GM12878 (cell line): ENCODE results near the gene SPANXN4. TPM values are rescaled to one million over a fixed set of nuclear protein-coding genes. Genes with fewer than 3 reads are reported as not detected.

Experiments
- ATAC-seq: fragments of 200-7000 bp; cut with Tn5 transposase; 3 replicates; pipeline ENCODE4 v1.9.1; 2020; ENCODE audit warnings: mild to moderate bottlenecking, moderate library complexity
- Bru-seq: library from RNA; stranded (reverse); fragments of 400-500 nt; gene quantifications from one replicate; lab custom pipeline; 2021; lab: Mats Ljungman, UMichigan
- BruChase-seq, 2 experiments: library from RNA; stranded (reverse); fragments of 400-500 nt; gene quantifications; one replicate each; lab custom pipeline; 2021; lab: Mats Ljungman, UMichigan
- BruUV-seq: library from RNA; stranded (reverse); fragments of 400-500 nt; replicated peaks from 2 replicates; lab custom pipeline; 2021; lab: Mats Ljungman, UMichigan
- CTCF ChIA-PET: fragments of 300-600 bp; sonication (Branson Sonifier 250); formaldehyde crosslinking; extraction: SDS; loops from one replicate; lab custom pipeline; 2021; ENCODE audit warnings: inconsistent platforms; lab: Yijun Ruan, JAX
- POLR2A ChIA-PET: fragments of 350-600 bp; formaldehyde crosslinking; extraction: SDS; loops from one replicate; lab custom pipeline; 2021; ENCODE audit warnings: inconsistent platforms; lab: Charles Lee
- RAD21 ChIA-PET: fragments of 300-600 bp; sonication (Branson Sonifier 250); formaldehyde crosslinking; loops from one replicate; lab custom pipeline; 2023; ENCODE audit warnings: antibody characterized with exemption; ENCODE audit not compliant: unreplicated experiment; lab: Charles Lee
- SMC1A ChIA-PET: fragments of 300-600 bp; sonication (Branson Sonifier 250); formaldehyde crosslinking; loops from one replicate; lab custom pipeline; 2023; ENCODE audit not compliant: unreplicated experiment, uncharacterized antibody; lab: Charles Lee
- DNase-seq: peaks from one replicate; pipeline ENCODE4 v3.0.0-alpha.2; 2011; ENCODE audit warnings: low read depth, low spot score
- FAIRE-seq: peaks from 3 replicates; lab custom pipeline; 2011; peaks lifted over from hg19 to GRCh38; lab: Jason Lieb, UNC
- H2AFZ ChIP-seq: 2 replicates; pipeline ENCODE4 v1.6.0; 2011; ENCODE audit warnings: low read depth, low read length, control low read depth; ENCODE audit not compliant: control insufficient read depth
- H3K27ac ChIP-seq: 2 replicates; pipeline ENCODE4 v1.5.1; 2011; ENCODE audit warnings: control low read depth; ENCODE audit not compliant: control insufficient read depth, insufficient read depth
- H3K27me3 ChIP-seq, 2 experiments: replicated peaks in 1 of 2; 2 replicates each; pipeline versions ENCODE4 v1.6.0 to v1.6.1; 2011; ENCODE audit warnings: low read length in 1 of 2; ENCODE audit not compliant: control insufficient read depth in 2 of 2, insufficient read depth in 2 of 2
- H3K36me3 ChIP-seq, 2 experiments: 2 replicates each; pipeline ENCODE4 v1.5.1; 2011; ENCODE audit warnings: low read length in 1 of 2; ENCODE audit not compliant: control insufficient read depth in 2 of 2, insufficient read depth in 2 of 2
- H3K4me1 ChIP-seq: 2 replicates; pipeline ENCODE4 v1.6.1; 2011; ENCODE audit warnings: mild to moderate bottlenecking, low read length, moderate library complexity, mixed read lengths; ENCODE audit not compliant: control insufficient read depth, insufficient read depth
- H3K4me2 ChIP-seq: 2 replicates; pipeline ENCODE4 v1.6.0; 2011; ENCODE audit warnings: control low read depth; ENCODE audit not compliant: control insufficient read depth, insufficient read depth
- H3K4me3 ChIP-seq: fragments of 200-600 bp; sonication (generic); 2 replicates; pipeline ENCODE4 v1.5.1; 2016
- H3K79me2 ChIP-seq: 2 replicates; pipeline ENCODE4 v1.6.0; 2011; ENCODE audit warnings: low read length; ENCODE audit not compliant: control insufficient read depth, insufficient read depth
- H3K9ac ChIP-seq: 2 replicates; pipeline ENCODE4 v1.8.0; 2011; ENCODE audit warnings: low read length, control low read depth, mixed read lengths; ENCODE audit not compliant: control insufficient read depth, insufficient read depth
- H3K9me3 ChIP-seq: replicated peaks from 3 replicates; pipeline ENCODE4 v1.5.1; 2011; ENCODE audit warnings: mild to moderate bottlenecking, low read length; ENCODE audit not compliant: control insufficient read depth, insufficient read depth
- H4K20me1 ChIP-seq: 2 replicates; pipeline ENCODE4 v1.6.0; 2011; ENCODE audit not compliant: control insufficient read depth, insufficient read depth
- ATF3 ChIP-seq: IDR thresholded peaks from 2 replicates; pipeline ENCODE4 v1.6.1; 2011; ENCODE audit warnings: low read depth, mild to moderate bottlenecking, low read length, moderate library complexity, borderline replicate concordance; ENCODE audit errors: extremely low read depth
- BHLHE40 ChIP-seq, 2 experiments: fragments of 450-650 bp in 1 of 2; IDR thresholded peaks; 2 replicates each; pipeline ENCODE4 v1.6.1; 2011 to 2017; ENCODE audit warnings: low read depth in 2 of 2, borderline replicate concordance in 1 of 2, improper control_type of control experiment in 1 of 2, low read length in 1 of 2, mild to moderate bottlenecking in 1 of 2
- MEF2B ChIP-seq: fragments of 450-650 bp; IDR thresholded peaks from 2 replicates; pipeline ENCODE4 v1.6.1; 2018; ENCODE audit warnings: mild to moderate bottlenecking, moderate library complexity; ENCODE audit not compliant: partially characterized antibody, poor library complexity, severe bottlenecking
- PML ChIP-seq: IDR thresholded peaks from 2 replicates; pipeline ENCODE4 v1.6.1; 2012; ENCODE audit warnings: low read length, inconsistent platforms
- RBBP5 ChIP-seq: fragments of 200-600 bp; sonication (generic); conservative IDR thresholded peaks from 2 replicates; pipeline ENCODE4 v1.6.1; 2016
- SIX5 ChIP-seq: IDR thresholded peaks from 2 replicates; pipeline ENCODE4 v1.6.1; 2011; ENCODE audit warnings: mild to moderate bottlenecking, low read depth, low read length, moderate library complexity; ENCODE audit not compliant: severe bottlenecking
- SMAD5 ChIP-seq: IDR thresholded peaks from 2 replicates; pipeline ENCODE4 v1.6.1; 2016; ENCODE audit warnings: antibody characterized with exemption, low read depth
- SRF ChIP-seq, 2 experiments: IDR thresholded peaks; 2 replicates each; pipeline ENCODE4 v1.6.1; 2011; ENCODE audit warnings: low read depth in 2 of 2, low read length in 2 of 2, mild to moderate bottlenecking in 1 of 2, moderate library complexity in 1 of 2
- ZBTB40 ChIP-seq: fragments of 450-650 bp; IDR thresholded peaks from 2 replicates; pipeline ENCODE4 v1.6.1; 2016; ENCODE audit warnings: mild to moderate bottlenecking, moderate library complexity, borderline replicate concordance
- ZNF687 ChIP-seq: fragments of 450-650 bp; IDR thresholded peaks from 2 replicates; pipeline ENCODE4 v1.6.1; 2017; ENCODE audit warnings: mild to moderate bottlenecking, moderate library complexity
- ZZZ3 ChIP-seq: IDR thresholded peaks from 2 replicates; pipeline ENCODE4 v1.6.1; 2011; ENCODE audit warnings: low read depth; ENCODE audit not compliant: control insufficient read depth, insufficient read length
- WGBS: methylation state at CpG from one replicate; pipeline ENCODE4 v1.1.6; 2016; ENCODE audit warnings: low lambda C conversion rate; ENCODE audit not compliant: insufficient replicate concordance, insufficient coverage; ENCODE audit errors: missing lambda C conversion rate; 5-methylcytosine and 5-hydroxymethylcytosine counted together
- in situ Hi-C: fragments of 300-500 bp; cut with MboI; formaldehyde crosslinking; loops from 9 replicates; pipeline ENCODE4 v1.14.3; 2018; ENCODE audit warnings: mixed read lengths
- intact Hi-C: fragments of 100-400 bp; cut with micrococcal nuclease; formaldehyde crosslinking; loops from one replicate; pipeline ENCODE4 v1.14.2; 2022; ENCODE audit not compliant: unreplicated experiment
- long read RNA-seq, 2 experiments: library from polyadenylated mRNA; unstranded; transcript quantifications; one replicate each; pipeline ENCODE4 v2.0.0, GENCODE V29; 2019 to 2020
- polyA minus RNA-seq, 3 experiments: library from RNA; depleted of rRNA, polyadenylated mRNA; stranded (reverse); fragments of >200 nt; gene quantifications; 2 replicates each; pipeline ENCODE4 v1.2.3, GENCODE V29; 2011
- polyA plus RNA-seq, 11 experiments: library from polyadenylated mRNA; depleted of rRNA in 4 of 11; unstranded in 6 of 11; stranded (reverse) in 5 of 11; fragments of >200 nt; fragmentation: Nextera tagmentation in 4 of 11; fragmentation: Illumina TruSeq in 1 of 11; extraction: Ambion mirVana in 4 of 11; extraction: Trizol in 1 of 11; gene quantifications; 1 replicate in 1 of 11; 2 replicates in 10 of 11; pipeline versions ENCODE4 v1.2.1 to v1.2.3, GENCODE V29; 2011 to 2016; ENCODE audit warnings: inconsistent platforms in 2 of 11, missing spikeins in 2 of 11, low read depth in 1 of 11
- total RNA-seq, 4 experiments: library from RNA; depleted of rRNA in 3 of 4; stranded (reverse); fragments of >200 nt in 3 of 4; fragmentation: Illumina TruSeq in 1 of 4; extraction: Trizol in 1 of 4; gene quantifications; 2 replicates each; pipeline versions ENCODE4 v1.2.1 to v1.2.3, GENCODE V29; 2013 to 2021

SPANXN4 gene
- not detected in 2 replicates for total RNA-seq (2013; cell fraction: nucleolus; rRNA removed)
- total RNA-seq (2014; rRNA removed), result not detected in 2 replicates
- not detected in 2 replicates for total RNA-seq (2014; rRNA removed; fragmentation: Illumina TruSeq; extraction: Trizol)
- not detected in 2 replicates for total RNA-seq (2021)
- polyA plus RNA-seq (2011; ENCODE audit: low read depth), result not detected
- polyA plus RNA-seq (2011; rRNA removed), result not detected in 2 replicates
- not detected in 2 replicates for polyA plus RNA-seq (2011; cell fraction: cytosol; rRNA removed)
- polyA plus RNA-seq (2011; cell fraction: nucleus; rRNA removed), result not detected in 2 replicates
- not detected in 2 replicates for polyA plus RNA-seq (2012)
- not detected in 2 replicates for polyA plus RNA-seq (2014; fragmentation: Illumina TruSeq; extraction: Trizol)
- polyA plus RNA-seq (2014; fragmentation: Nextera tagmentation; extraction: Ambion mirVana), result not detected
- not detected in 2 replicates for polyA plus RNA-seq (2014; rRNA removed)
- not detected for polyA plus RNA-seq (2016; fragmentation: Nextera tagmentation; extraction: Ambion mirVana)
- polyA minus RNA-seq (2011; rRNA and poly(A)+ RNA removed), result not detected in 2 replicates
- polyA minus RNA-seq (2011; cell fraction: cytosol; rRNA and poly(A)+ RNA removed), result not detected in 2 replicates
- polyA minus RNA-seq (2011; cell fraction: nucleus; rRNA and poly(A)+ RNA removed), result not detected in 2 replicates
- not detected for Bru-seq, nascent RNA
- percentile 9 among the genes with signal in this experiment for BruChase-seq, experiment 1, labeled RNA remaining after a 6-hour chase
- percentile 13 among the genes with signal in this experiment for BruChase-seq, experiment 2, labeled RNA remaining after a 2-hour chase
- long read RNA-seq, experiment 1, result 0 reads
- long read RNA-seq, experiment 2, result 0 reads

- no TSS peak for BruUV-seq
- POLR2A ChIA-PET, result no interaction called here
- CTCF ChIA-PET, result no interaction called here
- Histone ChIP-seq H4K20me1 (no peaks in the 10 kb centered on the region), H2AFZ (no peak within 1 kb of the TSS), H3K79me2 (no peaks in the 10 kb centered on the region), H3K9me3 (no peaks in the 10 kb centered on the region), H3K9ac (no peak within 1 kb of the TSS), H3K4me1 (no peaks in the 10 kb centered on the region), H3K4me3 (no peak within 1 kb of the TSS), H3K4me2 (no peak within 1 kb of the TSS), H3K27me3 (no peaks in the 10 kb centered on the region), H3K27ac (no peak within 1 kb of the TSS), H3K36me3 (no peaks in the 10 kb centered on the region)
- WGBS, result 31% methylated on average over 2 of the region's 2 CpGs
- DNase-seq, result no peak
- SMC1A ChIA-PET, result no interaction called here
- in situ Hi-C loops, result no loop called here
- intact Hi-C loops, result no loop called here
- no peak for FAIRE-seq
- RAD21 ChIA-PET, result no interaction called here
- no peak for ATAC-seq
- no peak for TF ChIP-seq ZZZ3
- no peak for TF ChIP-seq ZBTB40
- no peak for TF ChIP-seq SMAD5
- TF ChIP-seq BHLHE40 (IDR thresholded peaks at IDR 0.05; ENCODE audit: borderline replicate concordance in 1 of 2, low read depth in 2 of 2, low read length in 1 of 2), result no peak
- TF ChIP-seq RBBP5, result no peak
- no peak for TF ChIP-seq MEF2B
- TF ChIP-seq SIX5, result no peak
- no peak for TF ChIP-seq ZNF687
- TF ChIP-seq ATF3, result no peak
- TF ChIP-seq PML, result no peak
- no peak for TF ChIP-seq SRF (IDR thresholded peaks at IDR 0.05; ENCODE audit: low read depth in 2 of 2, low read length in 2 of 2)
Measured at GRCh38 chrX:143025628-143026027, at the start of gene SPANXN4. TSS of gene SPANXN4 (plus strand) at chrX:143025928. CDS start at chrX:143026015, 87 bp downstream.
